ENCODE results near the gene KCTD17. TPM values are rescaled to one million over a fixed set of nuclear protein-coding genes. Genes with fewer than 3 reads are reported as not detected.

Gene KCTD17
- total RNA-seq, 1 donor = 25.0 TPM

- H3K9me3 ChIP-seq (ENCODE audit: low read depth, low read length) = no peaks in the 10 kb centered on the region
- DNase-seq (ENCODE audit: insufficient read length, low spot score, missing footprints) = no peak
- peaks cover 16% of the 10 kb centered on the region for H3K27me3 ChIP-seq (ENCODE audit: insufficient read depth, low read length)
Observed at GRCh38 chr22:37082251-37082873, 30.8 kb downstream of the KCTD17 start.

DNA sequence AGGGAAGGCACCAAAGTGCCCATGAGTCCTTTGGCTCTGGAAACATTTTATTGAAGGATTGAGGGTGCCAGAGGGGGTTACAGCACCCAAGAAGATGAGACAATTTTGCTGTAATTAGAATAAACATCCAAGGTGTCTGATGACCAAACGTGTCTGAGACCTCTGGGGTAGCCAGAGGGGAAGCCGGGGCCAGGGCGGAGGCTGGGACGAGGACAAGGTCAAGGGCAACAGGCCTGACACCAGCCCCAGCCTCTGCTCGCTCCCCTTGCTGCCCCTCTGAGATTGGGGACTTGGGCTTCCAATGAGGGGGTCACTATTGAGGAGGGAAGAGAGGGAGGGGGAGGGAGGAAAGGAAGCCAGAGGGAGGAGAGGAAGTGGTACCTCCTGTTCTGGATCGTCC, 32.4 kb downstream of the KCTD17 start:
- H3K4me2 ChIP-seq (ENCODE audit: insufficient read depth, low read length) = no peak overlapping the region
- no peaks in the 10 kb centered on the region for H3K4me1 ChIP-seq (ENCODE audit: insufficient read depth, low read length)
- no peak overlapping the region for H3K27ac ChIP-seq (ENCODE audit: low read depth, low read length)
- no peaks in the 10 kb centered on the region for H4K20me1 ChIP-seq (ENCODE audit: insufficient read depth, low read length)
- H3K79me2 ChIP-seq (ENCODE audit: insufficient read depth, low read length) = no peaks in the 10 kb centered on the region
- no peak for DNase-seq (ENCODE audit: insufficient read length, low spot score, missing footprints)
- H3K4me3 ChIP-seq (ENCODE audit: insufficient read depth, low read length) = no peak overlapping the region
- TF ChIP-seq, protein P1, sequence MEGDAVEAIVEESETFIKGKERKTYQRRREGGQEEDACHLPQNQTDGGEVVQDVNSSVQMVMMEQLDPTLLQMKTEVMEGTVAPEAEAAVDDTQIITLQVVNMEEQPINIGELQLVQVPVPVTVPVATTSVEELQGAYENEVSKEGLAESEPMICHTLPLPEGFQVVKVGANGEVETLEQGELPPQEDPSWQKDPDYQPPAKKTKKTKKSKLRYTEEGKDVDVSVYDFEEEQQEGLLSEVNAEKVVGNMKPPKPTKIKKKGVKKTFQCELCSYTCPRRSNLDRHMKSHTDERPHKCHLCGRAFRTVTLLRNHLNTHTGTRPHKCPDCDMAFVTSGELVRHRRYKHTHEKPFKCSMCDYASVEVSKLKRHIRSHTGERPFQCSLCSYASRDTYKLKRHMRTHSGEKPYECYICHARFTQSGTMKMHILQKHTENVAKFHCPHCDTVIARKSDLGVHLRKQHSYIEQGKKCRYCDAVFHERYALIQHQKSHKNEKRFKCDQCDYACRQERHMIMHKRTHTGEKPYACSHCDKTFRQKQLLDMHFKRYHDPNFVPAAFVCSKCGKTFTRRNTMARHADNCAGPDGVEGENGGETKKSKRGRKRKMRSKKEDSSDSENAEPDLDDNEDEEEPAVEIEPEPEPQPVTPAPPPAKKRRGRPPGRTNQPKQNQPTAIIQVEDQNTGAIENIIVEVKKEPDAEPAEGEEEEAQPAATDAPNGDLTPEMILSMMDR (IDR thresholded peaks at IDR 0.05; ENCODE audit: extremely low read depth, low read depth, low read length) = no peak
- H3K9me3 ChIP-seq (ENCODE audit: low read depth, low read length) = no peaks in the 10 kb centered on the region
- no peak overlapping the region for H2AFZ ChIP-seq (ENCODE audit: low read length)
- H3K36me3 ChIP-seq (ENCODE audit: insufficient read depth, low read length) = no peaks in the 10 kb centered on the region
- H3K27me3 ChIP-seq (ENCODE audit: insufficient read depth, low read length) = peaks cover 16% of the 10 kb centered on the region

More at GRCh38 chr22:37082251-37082873, 30.8 kb downstream of the KCTD17 start:
- no peak overlapping the region for H2AFZ ChIP-seq (ENCODE audit: low read length)
- H4K20me1 ChIP-seq (ENCODE audit: insufficient read depth, low read length) = no peaks in the 10 kb centered on the region
- TF ChIP-seq, protein P1 (IDR thresholded peaks at IDR 0.05; ENCODE audit: extremely low read depth, low read depth, low read length) = no peak
- no peaks in the 10 kb centered on the region for H3K36me3 ChIP-seq (ENCODE audit: insufficient read depth, low read length)
- no peak overlapping the region for H3K4me2 ChIP-seq (ENCODE audit: insufficient read depth, low read length)
- H3K27ac ChIP-seq (ENCODE audit: low read depth, low read length) = no peak overlapping the region
- no peaks in the 10 kb centered on the region for H3K4me1 ChIP-seq (ENCODE audit: insufficient read depth, low read length)
- H3K4me3 ChIP-seq (ENCODE audit: insufficient read depth, low read length) = no peak overlapping the region
- H3K79me2 ChIP-seq (ENCODE audit: insufficient read depth, low read length) = no peaks in the 10 kb centered on the region

GRCh38 chr22:37084385-37084784, 32.8 kb downstream of the KCTD17 start:
- peaks cover 16% of the 10 kb centered on the region for H3K27me3 ChIP-seq (ENCODE audit: insufficient read depth, low read length)

GRCh38 chr22:37086184-37086583, 34.6 kb downstream of the KCTD17 start:
- Histone ChIP-seq H3K4me2 (ENCODE audit: insufficient read depth, low read length) (no peak overlapping the region), H3K27me3 (ENCODE audit: insufficient read depth, low read length) (peaks cover 16% of the 10 kb centered on the region), H4K20me1 (ENCODE audit: insufficient read depth, low read length) (no peaks in the 10 kb centered on the region), H3K79me2 (ENCODE audit: insufficient read depth, low read length) (no peaks in the 10 kb centered on the region), H3K4me1 (ENCODE audit: insufficient read depth, low read length) (no peaks in the 10 kb centered on the region), H3K9me3 (ENCODE audit: low read depth, low read length) (no peaks in the 10 kb centered on the region), H3K4me3 (ENCODE audit: insufficient read depth, low read length) (no peak overlapping the region), H2AFZ (ENCODE audit: low read length) (no peak overlapping the region), H3K27ac (ENCODE audit: low read depth, low read length) (no peak overlapping the region), H3K36me3 (ENCODE audit: insufficient read depth, low read length) (no peaks in the 10 kb centered on the region)
- TF ChIP-seq, protein P1 (IDR thresholded peaks at IDR 0.05; ENCODE audit: extremely low read depth, low read depth, low read length) = no peak
- DNase-seq (ENCODE audit: insufficient read length, low spot score, missing footprints) = no peak

More at GRCh38 chr22:37084385-37084784, 32.8 kb downstream of the KCTD17 start:
- no peaks in the 10 kb centered on the region for H3K79me2 ChIP-seq (ENCODE audit: insufficient read depth, low read length)
- H3K9me3 ChIP-seq (ENCODE audit: low read depth, low read length) = no peaks in the 10 kb centered on the region
- H3K27ac ChIP-seq (ENCODE audit: low read depth, low read length) = no peak overlapping the region
- no peaks in the 10 kb centered on the region for H4K20me1 ChIP-seq (ENCODE audit: insufficient read depth, low read length)
- no peaks in the 10 kb centered on the region for H3K4me1 ChIP-seq (ENCODE audit: insufficient read depth, low read length)
- H3K4me2 ChIP-seq (ENCODE audit: insufficient read depth, low read length) = no peak overlapping the region
- DNase-seq (ENCODE audit: insufficient read length, low spot score, missing footprints) = no peak
- H3K4me3 ChIP-seq (ENCODE audit: insufficient read depth, low read length) = no peak overlapping the region
- TF ChIP-seq, protein P1 (IDR thresholded peaks at IDR 0.05; ENCODE audit: extremely low read depth, low read depth, low read length) = no peak
- no peaks in the 10 kb centered on the region for H3K36me3 ChIP-seq (ENCODE audit: insufficient read depth, low read length)
- H2AFZ ChIP-seq (ENCODE audit: low read length) = no peak overlapping the region

Measured in osteoblast (primary cell).